Measurements from ENCODE around the gene RGL2.
"Not testable (repeated sequence)": the region's sequence is repeated elsewhere in the genome, so short reads cannot be mapped to it uniquely, and the experiment has no call there.

The RGL2 gene

GRCh38 chr6:33292996-33293682, 5.6 kb downstream of the RGL2 start:
- no peak for DNase-seq

- no peak for DNase-seq
These were observed 8.3 kb downstream of the RGL2 start for GRCh38 chr6:33290459-33290858.

- DNase-seq = no peak
These were observed 8.9 kb downstream of the RGL2 start for GRCh38 chr6:33289784-33290315.

- DNase-seq = peak; percentile 75
These were observed 9.6 kb downstream of the RGL2 start, which contains the start of the genes PFDN6 and WDR46 for GRCh38 chr6:33288921-33289783. Gene PFDN6 (plus strand): TSS chr6:33289601. CDS start chr6:33289857, 256 bp downstream. Gene WDR46 (minus strand): TSS chr6:33289239. CDS start chr6:33289170, 69 bp downstream.

GRCh38 chr6:33288141-33288920, 10.4 kb downstream of the RGL2 start:
- no peak for DNase-seq

- DNase-seq = no peak
These were observed 11.5 kb downstream of the RGL2 start for GRCh38 chr6:33286946-33287914.

GRCh38 chr6:33285214-33285613, 13.5 kb downstream of the RGL2 start:
- not testable (repeated sequence) for DNase-seq

GRCh38 chr6:33280539-33280938, 18.2 kb downstream of the RGL2 start:
- no peak for DNase-seq

- no peak for DNase-seq
These were observed 18.7 kb downstream of the RGL2 start for GRCh38 chr6:33279971-33280511.

- no peak for DNase-seq
These were observed 19.5 kb downstream of the RGL2 start for GRCh38 chr6:33279257-33279695.

GRCh38 chr6:33278810-33279209, 19.9 kb downstream of the RGL2 start:
- DNase-seq = no peak

GRCh38 chr6:33278392-33278741, 20.4 kb downstream of the RGL2 start:
- DNase-seq = no peak

- DNase-seq = no peak
These were observed 20.9 kb downstream of the RGL2 start for GRCh38 chr6:33277663-33278391.

- no peak for DNase-seq
These were observed 21.7 kb downstream of the RGL2 start, which contains the start of gene B3GALT4 for GRCh38 chr6:33276864-33277662. Gene B3GALT4 (plus strand): TSS chr6:33277123. CDS start chr6:33277420, 297 bp downstream.

- DNase-seq = no peak
These were observed 22.2 kb downstream of the RGL2 start for GRCh38 chr6:33276581-33276863.

GRCh38 chr6:33275795-33276580, 22.8 kb downstream of the RGL2 start:
- not testable (repeated sequence) for DNase-seq

GRCh38 chr6:33273924-33274902, 24.5 kb downstream of the RGL2 start:
- no peak for DNase-seq
